ENCODE data around the gene SIRT7. TPM values are rescaled to one million over a fixed set of nuclear protein-coding genes. Genes with fewer than 3 reads are reported as not detected.
A peak's percentile ranks its signal among the peaks of the same experiment; 100 is the strongest.

Gene SIRT7
- total RNA-seq, 1 experiment from 2014 or later, result 24.2 TPM

DNA sequence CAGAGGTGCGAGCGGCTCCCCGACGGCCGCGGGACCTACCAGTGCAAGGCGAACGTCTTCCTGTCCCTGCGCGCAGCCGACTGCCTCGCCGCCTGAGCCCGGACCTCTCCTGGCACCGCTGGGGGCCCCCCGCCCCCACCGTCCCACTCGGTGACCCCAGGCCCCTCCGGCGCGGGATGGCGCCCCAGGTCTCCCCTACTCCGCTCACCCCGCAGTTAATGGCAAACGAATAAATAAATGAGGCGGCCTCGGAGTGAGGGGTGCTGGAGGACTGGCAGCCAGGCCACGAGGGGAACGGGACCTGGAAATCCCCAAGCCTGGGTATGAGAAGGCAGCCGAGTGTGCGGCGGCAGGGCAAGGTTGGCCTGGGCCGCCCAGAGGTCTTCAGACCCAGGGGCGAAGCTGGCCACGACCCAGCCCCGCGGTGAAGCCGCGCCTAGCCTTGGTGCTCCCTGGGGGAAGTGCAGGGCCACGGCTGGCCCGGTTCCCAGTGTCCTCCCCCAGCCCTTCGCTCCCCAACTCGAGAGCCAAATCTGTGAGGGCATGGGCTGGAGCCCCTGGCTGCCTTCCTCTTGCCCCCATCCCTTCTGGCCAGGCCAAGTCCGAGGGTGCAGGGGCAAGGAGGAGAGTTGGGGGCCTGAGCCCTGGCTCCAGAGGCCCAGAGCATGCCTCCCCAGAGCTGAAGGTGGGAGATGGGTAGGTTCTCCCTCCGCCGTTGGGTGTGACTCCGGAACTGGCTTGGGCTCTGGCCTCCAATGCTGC, 15.1 kb downstream of the SIRT7 start (continued):
- TF ChIP-seq ETV6 (CRISPR knock-in tag; IDR thresholded peaks at IDR 0.05), result no peak
- no peak for TF ChIP-seq GTF2I (CRISPR knock-in tag; conservative IDR thresholded peaks at IDR 0.05)
- TF ChIP-seq, protein P1, sequence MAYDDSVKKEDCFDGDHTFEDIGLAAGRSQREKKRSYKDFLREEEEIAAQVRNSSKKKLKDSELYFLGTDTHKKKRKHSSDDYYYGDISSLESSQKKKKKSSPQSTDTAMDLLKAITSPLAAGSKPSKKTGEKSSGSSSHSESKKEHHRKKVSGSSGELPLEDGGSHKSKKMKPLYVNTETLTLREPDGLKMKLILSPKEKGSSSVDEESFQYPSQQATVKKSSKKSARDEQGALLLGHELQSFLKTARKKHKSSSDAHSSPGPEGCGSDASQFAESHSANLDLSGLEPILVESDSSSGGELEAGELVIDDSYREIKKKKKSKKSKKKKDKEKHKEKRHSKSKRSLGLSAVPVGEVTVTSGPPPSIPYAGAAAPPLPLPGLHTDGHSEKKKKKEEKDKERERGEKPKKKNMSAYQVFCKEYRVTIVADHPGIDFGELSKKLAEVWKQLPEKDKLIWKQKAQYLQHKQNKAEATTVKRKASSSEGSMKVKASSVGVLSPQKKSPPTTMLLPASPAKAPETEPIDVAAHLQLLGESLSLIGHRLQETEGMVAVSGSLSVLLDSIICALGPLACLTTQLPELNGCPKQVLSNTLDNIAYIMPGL (CRISPR knock-in tag; IDR thresholded peaks at IDR 0.05), result peak; percentile 5; the same call in 1 of the 2 replicates
- no peak for TF ChIP-seq ESRRA (CRISPR knock-in tag; IDR thresholded peaks at IDR 0.05; ENCODE audit: borderline replicate concordance)
- no peak for TF ChIP-seq NR1H2 (CRISPR knock-in tag; IDR thresholded peaks at IDR 0.05)

GRCh38 chr17:81902023-81902652, 15.8 kb downstream of the SIRT7 start, which contains the start of gene NPB:
Gene NPB, plus strand, starts transcription at chr17:81902238. Its CDS starts 40 bp downstream, at chr17:81902278.
- peaks cover 13% of the 10 kb centered on the region for H3K27me3 Mint-ChIP-seq (ENCODE audit: low read depth)
- ATAC-seq (peak; percentile 36), DNase-seq (ENCODE audit: low spot score) (peak; percentile 42)
- POLR2A ChIA-PET, result interaction anchor here (0.9 to 1.5 kb wide), 2 partner anchors 10 to 33 kb away, joined by 4 to 6 read pairs; partner anchors contain the start of genes ALYREF and ANAPC11
- peaks cover 16% of the 10 kb centered on the region for H3K36me3 Mint-ChIP-seq
- no peaks in the 10 kb centered on the region for H3K4me1 Mint-ChIP-seq
- CTCF ChIA-PET, result interaction anchor here (0.6 to 1.8 kb wide), 5 partner anchors 32 to 128 kb away, joined by 3 to 4 read pairs (median 3); no protein-coding TSS in a partner anchor
- no peaks in the 10 kb centered on the region for H3K9me3 Mint-ChIP-seq
- H3K4me3 Mint-ChIP-seq, result peak within 1 kb of the TSS; percentile 48
- H3K27ac Mint-ChIP-seq, result no peak within 1 kb of the TSS
- TF ChIP-seq USF1 (CRISPR knock-in tag; IDR thresholded peaks at IDR 0.05), result no peak
- TF ChIP-seq ATF2 (CRISPR knock-in tag; IDR thresholded peaks at IDR 0.05; ENCODE audit: borderline replicate concordance, low read depth), result no peak
- TF ChIP-seq MAX (CRISPR knock-in tag; IDR thresholded peaks at IDR 0.05), result peak; percentile 57; the same call in 1 of the 2 replicates
- 0 out of 2 replicates have a peak, but pooled peaks have one; percentile 10 for TF ChIP-seq MLX (CRISPR knock-in tag; IDR thresholded peaks at IDR 0.05)
- TF ChIP-seq, protein P2, sequence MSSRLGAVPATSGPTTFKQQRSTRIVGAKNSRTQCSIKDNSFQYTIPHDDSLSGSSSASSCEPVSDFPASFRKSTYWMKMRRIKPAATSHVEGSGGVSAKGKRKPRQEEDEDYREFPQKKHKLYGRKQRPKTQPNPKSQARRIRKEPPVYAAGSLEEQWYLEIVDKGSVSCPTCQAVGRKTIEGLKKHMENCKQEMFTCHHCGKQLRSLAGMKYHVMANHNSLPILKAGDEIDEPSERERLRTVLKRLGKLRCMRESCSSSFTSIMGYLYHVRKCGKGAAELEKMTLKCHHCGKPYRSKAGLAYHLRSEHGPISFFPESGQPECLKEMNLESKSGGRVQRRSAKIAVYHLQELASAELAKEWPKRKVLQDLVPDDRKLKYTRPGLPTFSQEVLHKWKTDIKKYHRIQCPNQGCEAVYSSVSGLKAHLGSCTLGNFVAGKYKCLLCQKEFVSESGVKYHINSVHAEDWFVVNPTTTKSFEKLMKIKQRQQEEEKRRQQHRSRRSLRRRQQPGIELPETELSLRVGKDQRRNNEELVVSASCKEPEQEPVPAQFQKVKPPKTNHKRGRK (CRISPR knock-in tag; IDR thresholded peaks at IDR 0.05; ENCODE audit: borderline replicate concordance), result no peak
- TF ChIP-seq CREB1 (CRISPR knock-in tag; IDR thresholded peaks at IDR 0.05), result no peak
- no peak for TF ChIP-seq GTF2I (CRISPR knock-in tag; conservative IDR thresholded peaks at IDR 0.05)
- no peak for TF ChIP-seq PRDM15 (CRISPR knock-in tag; IDR thresholded peaks at IDR 0.05)
- no peak for TF ChIP-seq NR2C2 (CRISPR knock-in tag; IDR thresholded peaks at IDR 0.05)
- TF ChIP-seq, protein P3, sequence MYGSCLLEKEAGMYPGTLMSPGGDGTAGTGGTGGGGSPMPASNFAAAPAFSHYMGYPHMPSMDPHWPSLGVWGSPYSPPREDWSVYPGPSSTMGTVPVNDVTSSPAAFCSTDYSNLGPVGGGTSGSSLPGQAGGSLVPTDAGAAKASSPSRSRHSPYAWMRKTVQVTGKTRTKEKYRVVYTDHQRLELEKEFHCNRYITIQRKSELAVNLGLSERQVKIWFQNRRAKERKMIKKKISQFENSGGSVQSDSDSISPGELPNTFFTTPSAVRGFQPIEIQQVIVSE (CRISPR knock-in tag; IDR thresholded peaks at IDR 0.05; ENCODE audit: borderline replicate concordance), result no peak
- TF ChIP-seq ZBTB21 (CRISPR knock-in tag; IDR thresholded peaks at IDR 0.05; ENCODE audit: borderline replicate concordance), result no peak
- TF ChIP-seq, protein P4, sequence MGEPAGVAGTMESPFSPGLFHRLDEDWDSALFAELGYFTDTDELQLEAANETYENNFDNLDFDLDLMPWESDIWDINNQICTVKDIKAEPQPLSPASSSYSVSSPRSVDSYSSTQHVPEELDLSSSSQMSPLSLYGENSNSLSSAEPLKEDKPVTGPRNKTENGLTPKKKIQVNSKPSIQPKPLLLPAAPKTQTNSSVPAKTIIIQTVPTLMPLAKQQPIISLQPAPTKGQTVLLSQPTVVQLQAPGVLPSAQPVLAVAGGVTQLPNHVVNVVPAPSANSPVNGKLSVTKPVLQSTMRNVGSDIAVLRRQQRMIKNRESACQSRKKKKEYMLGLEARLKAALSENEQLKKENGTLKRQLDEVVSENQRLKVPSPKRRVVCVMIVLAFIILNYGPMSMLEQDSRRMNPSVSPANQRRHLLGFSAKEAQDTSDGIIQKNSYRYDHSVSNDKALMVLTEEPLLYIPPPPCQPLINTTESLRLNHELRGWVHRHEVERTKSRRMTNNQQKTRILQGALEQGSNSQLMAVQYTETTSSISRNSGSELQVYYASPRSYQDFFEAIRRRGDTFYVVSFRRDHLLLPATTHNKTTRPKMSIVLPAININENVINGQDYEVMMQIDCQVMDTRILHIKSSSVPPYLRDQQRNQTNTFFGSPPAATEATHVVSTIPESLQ (CRISPR knock-in tag; IDR thresholded peaks at IDR 0.05), result no peak
- TF ChIP-seq, protein P5, sequence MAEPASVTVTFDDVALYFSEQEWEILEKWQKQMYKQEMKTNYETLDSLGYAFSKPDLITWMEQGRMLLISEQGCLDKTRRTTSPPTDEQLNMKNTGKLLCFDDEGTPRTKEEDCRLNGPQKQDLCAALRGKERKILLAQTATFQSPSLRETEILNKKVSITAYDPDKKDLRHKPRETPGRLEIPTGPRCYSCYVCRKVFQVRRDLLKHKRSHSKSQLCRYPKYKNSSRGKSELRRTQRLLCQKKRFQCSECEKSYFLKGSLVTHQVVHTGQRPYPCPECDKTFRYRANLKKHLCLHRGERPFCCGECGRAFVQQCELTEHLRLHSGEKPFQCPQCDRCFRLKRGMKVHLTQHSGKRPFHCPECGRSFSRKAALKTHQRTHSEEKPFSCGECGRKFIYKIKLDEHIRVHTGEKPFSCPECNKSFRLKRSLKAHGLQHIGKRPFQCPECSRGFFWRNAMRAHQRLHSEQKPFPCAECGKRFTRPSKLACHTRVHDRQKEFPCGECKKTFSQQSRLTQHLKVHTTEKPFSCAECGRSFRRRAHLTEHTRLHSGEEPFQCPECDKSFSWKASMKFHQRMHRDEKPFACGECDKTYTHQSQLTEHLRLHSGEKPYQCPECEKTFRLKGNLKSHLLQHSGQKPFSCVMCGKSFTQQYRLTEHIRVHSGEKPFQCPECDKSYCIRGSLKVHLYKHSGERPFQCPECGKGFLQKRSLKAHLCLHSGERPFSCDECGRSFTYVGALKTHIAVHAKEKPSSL (CRISPR knock-in tag; conservative IDR thresholded peaks at IDR 0.05), result no peak
